Lower leg skin (tissue), 3 donors: Measurements from ENCODE around the gene SEMA6A.

Experiments
- CTCF ChIP-seq, 3 donors: fragments of 450-650 bp; IDR thresholded peaks; one replicate each; pipeline ENCODE4 v1.5.1; 2016; ENCODE audit warnings: antibody characterized with exemption in 3 of 3, mild to moderate bottlenecking in 3 of 3, moderate library complexity in 2 of 3
- POLR2A ChIP-seq, 2 donors: fragments of 450-650 bp; IDR thresholded peaks; one replicate each; pipeline ENCODE4 v1.6.1; 2016 to 2017; ENCODE audit warnings: antibody characterized with exemption in 2 of 2, mild to moderate bottlenecking in 1 of 2, moderate library complexity in 1 of 2

DNA sequence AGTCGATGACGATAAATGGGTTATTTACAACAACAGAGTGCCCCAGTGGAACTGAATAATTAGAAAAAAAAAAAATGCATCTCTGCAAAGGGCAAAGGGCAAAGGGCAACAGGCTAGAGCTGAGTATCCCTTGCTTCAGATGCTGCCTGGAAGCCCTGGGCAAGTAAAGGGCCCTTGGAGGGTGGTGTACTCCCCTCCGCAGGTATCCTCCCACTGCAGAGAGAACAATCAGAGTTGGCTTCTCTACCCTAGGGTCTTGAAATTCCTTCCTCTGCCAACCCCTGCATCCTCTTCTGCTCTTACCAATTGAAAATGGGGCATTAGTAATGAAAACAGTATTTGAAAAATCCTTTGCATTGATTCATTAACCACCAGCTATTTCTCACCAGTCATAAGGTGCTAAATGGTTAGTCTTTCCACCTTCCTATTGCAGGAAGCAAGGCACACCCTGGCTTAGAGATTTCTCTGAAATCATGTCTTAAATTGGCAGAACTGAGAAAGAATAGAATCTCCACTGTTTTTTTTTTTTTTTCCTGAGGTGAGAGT, 122.6 kb downstream of the SEMA6A start:
- TF ChIP-seq CTCF (IDR thresholded peaks at IDR 0.05): no peak
- TF ChIP-seq POLR2A (IDR thresholded peaks at IDR 0.05): no peak
